ENCODE results near the gene KCNF1. TPM values are rescaled to one million over a fixed set of nuclear protein-coding genes. Genes with fewer than 3 reads are reported as not detected.

The KCNF1 gene
- total RNA-seq, 2 experiments from 2014 or later, result not detected

GRCh38 chr2:10915731-10916276 is 4.1 kb downstream of the KCNF1 start:
- H3K9me3 ChIP-seq (ENCODE audit: low read length), result no peaks in the 10 kb centered on the region
- no peak for TF ChIP-seq EZH2phosphoT487 (IDR thresholded peaks at IDR 0.05; ENCODE audit: borderline replicate concordance, low read depth, low read length)
- no peak for TF ChIP-seq CTCF (conservative IDR thresholded peaks at IDR 0.05; ENCODE audit: low read length)
- H3K4me3 ChIP-seq (ENCODE audit: low read depth, low read length, poor library complexity, severe bottlenecking), result no peak overlapping the region
- intact Hi-C loops (cut with micrococcal nuclease; ENCODE audit: unreplicated experiment), result no loop called here
- no peak for DNase-seq (ENCODE audit: low spot score)
- no peak overlapping the region for H3K27ac ChIP-seq (ENCODE audit: low read depth, low read length, poor library complexity, severe bottlenecking)
- BruUV-seq (replicated peaks), result no TSS peak
- no peak overlapping the region for H3K4me2 ChIP-seq (ENCODE audit: low read length)
- H2AFZ ChIP-seq (ENCODE audit: low read length), result no peak overlapping the region
- H3K9me2 ChIP-seq (ENCODE audit: insufficient read depth, low read length), result no peaks in the 10 kb centered on the region
- CTCF ChIA-PET (ENCODE audit: unreplicated experiment), result no interaction called here
- H3K36me3 ChIP-seq (ENCODE audit: insufficient read depth, low read length), result no peaks in the 10 kb centered on the region
- no peaks in the 10 kb centered on the region for H4K20me1 ChIP-seq (ENCODE audit: insufficient read depth, low read length)
- H3K4me1 ChIP-seq (ENCODE audit: insufficient read depth, low read length, poor library complexity, severe bottlenecking), result peaks cover 6% of the 10 kb centered on the region
- no peaks in the 10 kb centered on the region for H3K79me2 ChIP-seq (ENCODE audit: insufficient read depth, low read depth, low read length)
- POLR2A ChIA-PET, result interaction anchor here (0.5 kb wide), 1 partner anchor 16 kb away, joined by 5 read pairs; no protein-coding TSS in a partner anchor

GRCh38 chr2:10916953-10917352 is 5.2 kb downstream of the KCNF1 start:
- Histone ChIP-seq H3K36me3 (ENCODE audit: insufficient read depth, low read length) (no peaks in the 10 kb centered on the region), H3K27ac (ENCODE audit: low read depth, low read length, poor library complexity, severe bottlenecking) (no peak overlapping the region), H3K4me1 (ENCODE audit: insufficient read depth, low read length, poor library complexity, severe bottlenecking) (peaks cover 6% of the 10 kb centered on the region), H3K9me3 (ENCODE audit: low read length) (no peaks in the 10 kb centered on the region), H4K20me1 (ENCODE audit: insufficient read depth, low read length) (no peaks in the 10 kb centered on the region), H3K79me2 (ENCODE audit: insufficient read depth, low read depth, low read length) (no peaks in the 10 kb centered on the region), H3K4me2 (ENCODE audit: low read length) (no peak overlapping the region), H3K9me2 (ENCODE audit: insufficient read depth, low read length) (no peaks in the 10 kb centered on the region), H3K4me3 (ENCODE audit: low read depth, low read length, poor library complexity, severe bottlenecking) (no peak overlapping the region), H2AFZ (ENCODE audit: low read length) (no peak overlapping the region)
- TF ChIP-seq CTCF (conservative IDR thresholded peaks at IDR 0.05; ENCODE audit: low read length) (no peak), EZH2phosphoT487 (IDR thresholded peaks at IDR 0.05; ENCODE audit: borderline replicate concordance, low read depth, low read length) (no peak)
- intact Hi-C loops (cut with micrococcal nuclease; ENCODE audit: unreplicated experiment), result no loop called here
- POLR2A ChIA-PET, result no interaction called here
- no TSS peak for BruUV-seq (replicated peaks)
- DNase-seq (ENCODE audit: low spot score), result no peak
- CTCF ChIA-PET (ENCODE audit: unreplicated experiment), result no interaction called here

GRCh38 chr2:10917927-10918326 is 6.2 kb downstream of the KCNF1 start:
- intact Hi-C loops (cut with micrococcal nuclease; ENCODE audit: unreplicated experiment), result no loop called here
- H2AFZ ChIP-seq (ENCODE audit: low read length), result no peak overlapping the region
- no peak overlapping the region for H3K27ac ChIP-seq (ENCODE audit: low read depth, low read length, poor library complexity, severe bottlenecking)
- ChIA-PET CTCF (ENCODE audit: unreplicated experiment) (no interaction called here), POLR2A (interaction anchor here (0.6 kb wide), 1 partner anchor 73 kb away, joined by 6 read pairs; no protein-coding TSS in a partner anchor)
- H4K20me1 ChIP-seq (ENCODE audit: insufficient read depth, low read length), result no peaks in the 10 kb centered on the region
- no peaks in the 10 kb centered on the region for H3K9me2 ChIP-seq (ENCODE audit: insufficient read depth, low read length)
- no peaks in the 10 kb centered on the region for H3K36me3 ChIP-seq (ENCODE audit: insufficient read depth, low read length)
- DNase-seq (ENCODE audit: low spot score), result no peak
- no TSS peak for BruUV-seq (replicated peaks)
- TF ChIP-seq CTCF (conservative IDR thresholded peaks at IDR 0.05; ENCODE audit: low read length) (no peak), EZH2phosphoT487 (IDR thresholded peaks at IDR 0.05; ENCODE audit: borderline replicate concordance, low read depth, low read length) (no peak)
- H3K79me2 ChIP-seq (ENCODE audit: insufficient read depth, low read depth, low read length), result no peaks in the 10 kb centered on the region
- H3K4me2 ChIP-seq (ENCODE audit: low read length), result no peak overlapping the region
- H3K4me1 ChIP-seq (ENCODE audit: insufficient read depth, low read length, poor library complexity, severe bottlenecking), result peaks cover 6% of the 10 kb centered on the region
- no peaks in the 10 kb centered on the region for H3K9me3 ChIP-seq (ENCODE audit: low read length)
- no peak overlapping the region for H3K4me3 ChIP-seq (ENCODE audit: low read depth, low read length, poor library complexity, severe bottlenecking)

Data from OCI-LY7 (cell line).